ENCODE measurements around the gene GZF1.

GZF1 gene

DNA sequence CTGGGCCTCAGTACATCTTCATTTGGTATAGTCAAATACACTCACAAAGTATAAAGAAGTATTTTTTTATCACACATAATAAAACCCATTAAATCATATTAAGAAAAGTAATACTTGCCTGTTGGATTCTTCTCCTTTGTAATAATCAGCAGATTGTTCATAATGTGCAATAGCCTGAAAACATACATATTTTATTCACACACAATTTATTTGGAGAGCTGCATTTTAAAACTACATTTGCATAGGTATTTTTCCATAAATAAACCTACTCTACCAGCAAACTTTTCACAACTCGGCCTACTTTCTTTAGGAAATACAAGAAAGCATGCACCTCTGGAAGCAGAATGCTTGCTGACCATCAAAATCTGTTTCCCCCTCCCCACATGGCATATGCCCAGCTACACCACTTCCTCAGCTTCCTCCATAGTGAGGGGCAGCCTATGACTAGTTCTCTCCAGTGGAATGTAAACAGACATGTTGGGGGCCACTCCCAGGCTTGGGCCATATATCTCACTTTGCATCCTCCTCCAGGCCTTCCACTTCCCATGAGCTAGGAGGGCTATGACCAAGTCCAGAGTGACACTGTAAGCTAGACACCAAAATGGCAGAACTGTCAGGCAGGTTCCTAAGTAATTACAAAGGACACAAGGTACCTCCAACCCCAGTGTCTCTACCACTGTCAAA is 28.3 kb downstream of the GZF1 start:
- Histone ChIP-seq H3K4me3 (replicated peaks; ENCODE audit: insufficient read depth, low read length) (no peak overlapping the region), H3K27ac (replicated peaks) (no peak overlapping the region), H3K27me3 (ENCODE audit: insufficient read depth, poor library complexity, severe bottlenecking) (no peaks in the 10 kb centered on the region)
- no peak for DNase-seq (ENCODE audit: low read depth in 1 of 2, low spot score in 1 of 2)
- TF ChIP-seq SPI1 (IDR thresholded peaks at IDR 0.05; ENCODE audit: borderline replicate concordance, low read depth) (no peak), GABPA (IDR thresholded peaks at IDR 0.05; ENCODE audit: low read depth) (no peak), POLR2AphosphoS5 (IDR thresholded peaks at IDR 0.05; ENCODE audit: low read depth) (no peak)
- TF ChIP-seq, protein P1, sequence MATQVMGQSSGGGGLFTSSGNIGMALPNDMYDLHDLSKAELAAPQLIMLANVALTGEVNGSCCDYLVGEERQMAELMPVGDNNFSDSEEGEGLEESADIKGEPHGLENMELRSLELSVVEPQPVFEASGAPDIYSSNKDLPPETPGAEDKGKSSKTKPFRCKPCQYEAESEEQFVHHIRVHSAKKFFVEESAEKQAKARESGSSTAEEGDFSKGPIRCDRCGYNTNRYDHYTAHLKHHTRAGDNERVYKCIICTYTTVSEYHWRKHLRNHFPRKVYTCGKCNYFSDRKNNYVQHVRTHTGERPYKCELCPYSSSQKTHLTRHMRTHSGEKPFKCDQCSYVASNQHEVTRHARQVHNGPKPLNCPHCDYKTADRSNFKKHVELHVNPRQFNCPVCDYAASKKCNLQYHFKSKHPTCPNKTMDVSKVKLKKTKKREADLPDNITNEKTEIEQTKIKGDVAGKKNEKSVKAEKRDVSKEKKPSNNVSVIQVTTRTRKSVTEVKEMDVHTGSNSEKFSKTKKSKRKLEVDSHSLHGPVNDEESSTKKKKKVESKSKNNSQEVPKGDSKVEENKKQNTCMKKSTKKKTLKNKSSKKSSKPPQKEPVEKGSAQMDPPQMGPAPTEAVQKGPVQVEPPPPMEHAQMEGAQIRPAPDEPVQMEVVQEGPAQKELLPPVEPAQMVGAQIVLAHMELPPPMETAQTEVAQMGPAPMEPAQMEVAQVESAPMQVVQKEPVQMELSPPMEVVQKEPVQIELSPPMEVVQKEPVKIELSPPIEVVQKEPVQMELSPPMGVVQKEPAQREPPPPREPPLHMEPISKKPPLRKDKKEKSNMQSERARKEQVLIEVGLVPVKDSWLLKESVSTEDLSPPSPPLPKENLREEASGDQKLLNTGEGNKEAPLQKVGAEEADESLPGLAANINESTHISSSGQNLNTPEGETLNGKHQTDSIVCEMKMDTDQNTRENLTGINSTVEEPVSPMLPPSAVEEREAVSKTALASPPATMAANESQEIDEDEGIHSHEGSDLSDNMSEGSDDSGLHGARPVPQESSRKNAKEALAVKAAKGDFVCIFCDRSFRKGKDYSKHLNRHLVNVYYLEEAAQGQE (IDR thresholded peaks at IDR 0.05; ENCODE audit: insufficient replicate concordance, low read depth): no peak
- TF ChIP-seq, protein P2, sequence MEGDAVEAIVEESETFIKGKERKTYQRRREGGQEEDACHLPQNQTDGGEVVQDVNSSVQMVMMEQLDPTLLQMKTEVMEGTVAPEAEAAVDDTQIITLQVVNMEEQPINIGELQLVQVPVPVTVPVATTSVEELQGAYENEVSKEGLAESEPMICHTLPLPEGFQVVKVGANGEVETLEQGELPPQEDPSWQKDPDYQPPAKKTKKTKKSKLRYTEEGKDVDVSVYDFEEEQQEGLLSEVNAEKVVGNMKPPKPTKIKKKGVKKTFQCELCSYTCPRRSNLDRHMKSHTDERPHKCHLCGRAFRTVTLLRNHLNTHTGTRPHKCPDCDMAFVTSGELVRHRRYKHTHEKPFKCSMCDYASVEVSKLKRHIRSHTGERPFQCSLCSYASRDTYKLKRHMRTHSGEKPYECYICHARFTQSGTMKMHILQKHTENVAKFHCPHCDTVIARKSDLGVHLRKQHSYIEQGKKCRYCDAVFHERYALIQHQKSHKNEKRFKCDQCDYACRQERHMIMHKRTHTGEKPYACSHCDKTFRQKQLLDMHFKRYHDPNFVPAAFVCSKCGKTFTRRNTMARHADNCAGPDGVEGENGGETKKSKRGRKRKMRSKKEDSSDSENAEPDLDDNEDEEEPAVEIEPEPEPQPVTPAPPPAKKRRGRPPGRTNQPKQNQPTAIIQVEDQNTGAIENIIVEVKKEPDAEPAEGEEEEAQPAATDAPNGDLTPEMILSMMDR (IDR thresholded peaks at IDR 0.05; ENCODE audit: insufficient read depth, low read length): no peak

DNA sequence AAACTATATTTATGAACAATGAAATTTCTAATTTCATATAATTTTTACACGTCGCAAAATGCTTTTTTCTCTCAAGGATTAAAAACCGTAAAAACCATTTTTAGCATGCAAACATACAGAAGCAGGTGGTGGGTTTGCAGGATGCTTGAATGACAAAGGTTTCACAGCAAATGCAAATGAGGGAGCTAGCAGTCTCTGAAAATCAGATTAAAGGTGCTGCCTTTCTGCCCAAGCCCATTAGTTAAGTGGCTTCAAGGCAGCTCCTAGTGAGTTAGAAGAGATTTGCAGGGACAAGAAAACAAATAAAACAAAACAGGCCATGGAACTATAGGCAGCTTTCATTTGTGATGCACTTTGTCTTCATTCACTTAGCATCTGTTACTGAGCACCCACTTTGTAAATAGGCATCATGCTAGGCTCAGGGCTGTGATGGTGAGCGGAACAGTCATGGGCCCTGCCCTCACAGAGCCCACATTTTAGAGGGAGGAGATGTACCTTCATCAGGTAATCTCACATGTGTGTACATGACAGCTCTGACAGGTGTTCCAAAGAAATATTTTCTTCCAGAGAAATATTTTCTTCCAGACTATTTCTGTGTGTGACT is 29.8 kb downstream of the GZF1 start:
- Histone ChIP-seq H3K4me3 (replicated peaks; ENCODE audit: insufficient read depth, low read length) (no peak overlapping the region), H3K27me3 (ENCODE audit: insufficient read depth, poor library complexity, severe bottlenecking) (no peaks in the 10 kb centered on the region), H3K27ac (replicated peaks) (no peak overlapping the region)
- no peak for TF ChIP-seq SPI1 (IDR thresholded peaks at IDR 0.05; ENCODE audit: borderline replicate concordance, low read depth)
- TF ChIP-seq, protein P1 (IDR thresholded peaks at IDR 0.05; ENCODE audit: insufficient replicate concordance, low read depth): no peak
- no peak for TF ChIP-seq POLR2AphosphoS5 (IDR thresholded peaks at IDR 0.05; ENCODE audit: low read depth)
- TF ChIP-seq, protein P2 (IDR thresholded peaks at IDR 0.05; ENCODE audit: insufficient read depth, low read length): no peak
- TF ChIP-seq GABPA (IDR thresholded peaks at IDR 0.05; ENCODE audit: low read depth): no peak
- no peak for DNase-seq (ENCODE audit: low read depth in 1 of 2, low spot score in 1 of 2)

DNA sequence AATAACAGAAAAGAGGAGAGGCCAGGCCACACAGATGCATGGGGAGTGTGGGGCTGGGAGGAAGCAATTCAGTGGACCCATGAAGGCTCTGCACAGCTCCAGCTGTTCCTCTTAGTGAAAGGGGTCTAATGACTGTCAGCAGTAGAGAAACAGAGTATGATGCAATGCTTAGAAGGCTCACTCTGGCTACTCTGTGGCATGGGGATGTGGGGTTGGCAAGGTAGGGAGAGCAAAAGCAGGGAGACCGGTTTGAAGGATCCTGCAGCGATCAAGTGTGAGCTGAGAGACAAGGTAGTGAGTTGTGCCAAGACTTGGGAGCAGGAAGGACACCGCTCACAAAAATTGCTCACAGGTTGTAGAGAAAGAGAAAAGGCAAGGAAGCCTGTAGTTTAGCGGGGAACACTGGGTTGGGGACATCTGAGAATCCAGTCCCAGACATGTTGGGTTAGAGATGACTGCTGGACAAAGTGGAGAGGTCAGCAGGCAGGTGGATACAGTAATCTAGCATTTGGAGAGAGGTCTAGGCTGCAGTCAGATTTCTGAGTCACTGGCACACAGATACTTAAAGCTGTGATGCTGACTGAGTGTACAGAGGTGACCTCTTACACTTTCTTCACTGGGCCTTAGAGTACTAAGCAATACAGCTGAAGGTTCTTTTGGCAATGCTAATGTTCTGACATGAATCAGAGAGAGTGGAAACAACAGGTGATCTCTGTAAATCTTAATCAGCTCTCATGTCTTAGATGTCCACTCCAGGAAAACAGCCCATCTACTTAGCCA is 32.2 kb downstream of the GZF1 start:
- TF ChIP-seq, protein P1 (IDR thresholded peaks at IDR 0.05; ENCODE audit: insufficient replicate concordance, low read depth): no peak
- TF ChIP-seq, protein P2 (IDR thresholded peaks at IDR 0.05; ENCODE audit: insufficient read depth, low read length): no peak
- TF ChIP-seq SPI1 (IDR thresholded peaks at IDR 0.05; ENCODE audit: borderline replicate concordance, low read depth): no peak
- TF ChIP-seq GABPA (IDR thresholded peaks at IDR 0.05; ENCODE audit: low read depth): no peak
- H3K27ac ChIP-seq (replicated peaks): no peak overlapping the region
- H3K27me3 ChIP-seq (ENCODE audit: insufficient read depth, poor library complexity, severe bottlenecking): no peaks in the 10 kb centered on the region
- H3K4me3 ChIP-seq (replicated peaks; ENCODE audit: insufficient read depth, low read length): no peak overlapping the region
- no peak for DNase-seq (ENCODE audit: low read depth in 1 of 2, low spot score in 1 of 2)
